Nephron progenitor cell (in vitro differentiated cells): Measurements from ENCODE around the gene SULT1A1.

Source experiments
- DNase-seq: peaks from one replicate; pipeline ENCODE4 v3.0.0; 2021
- H3K27ac Mint-ChIP-seq: 2 replicates; pipeline ENCODE4 v1.8.0; 2021; ENCODE audit warnings: mild to moderate bottlenecking, moderate library complexity, mixed read lengths
- H3K27me3 Mint-ChIP-seq: 2 replicates; pipeline ENCODE4 v1.8.0; 2021; ENCODE audit warnings: mild to moderate bottlenecking, low read depth, mixed read lengths; ENCODE audit not compliant: poor library complexity
- H3K36me3 Mint-ChIP-seq: 2 replicates; pipeline ENCODE4 v1.8.0; 2021; ENCODE audit warnings: low read depth, mixed read lengths
- H3K4me1 Mint-ChIP-seq: 2 replicates; pipeline ENCODE4 v1.8.0; 2021; ENCODE audit warnings: mixed read lengths
- H3K4me3 Mint-ChIP-seq: 2 replicates; pipeline ENCODE4 v1.8.0; 2021; ENCODE audit warnings: mild to moderate bottlenecking, moderate library complexity, mixed read lengths
- H3K9me3 Mint-ChIP-seq: 2 replicates; pipeline ENCODE4 v1.8.0; 2021; ENCODE audit warnings: mild to moderate bottlenecking, moderate library complexity, mixed read lengths
- TF ChIP-seq, protein P1 (sequence below): fragments of 200-600 bp; sonication (generic); IDR thresholded peaks from 2 replicates; pipeline ENCODE4 v1.5.0; 2021; ENCODE audit warnings: antibody characterized with exemption

Gene SULT1A1

GRCh38 chr16:28561557-28562187 lies 48.2 kb downstream of the SULT1A1 start:
- Mint-ChIP-seq H3K27me3 (no peaks in the 10 kb centered on the region), H3K4me1 (peaks cover 9% of the 10 kb centered on the region), H3K4me3 (no peak overlapping the region), H3K36me3 (peaks cover 56% of the 10 kb centered on the region), H3K9me3 (peaks cover 30% of the 10 kb centered on the region), H3K27ac (peak overlapping the region; percentile 54)
- DNase-seq, result no peak
- TF ChIP-seq, protein P1, sequence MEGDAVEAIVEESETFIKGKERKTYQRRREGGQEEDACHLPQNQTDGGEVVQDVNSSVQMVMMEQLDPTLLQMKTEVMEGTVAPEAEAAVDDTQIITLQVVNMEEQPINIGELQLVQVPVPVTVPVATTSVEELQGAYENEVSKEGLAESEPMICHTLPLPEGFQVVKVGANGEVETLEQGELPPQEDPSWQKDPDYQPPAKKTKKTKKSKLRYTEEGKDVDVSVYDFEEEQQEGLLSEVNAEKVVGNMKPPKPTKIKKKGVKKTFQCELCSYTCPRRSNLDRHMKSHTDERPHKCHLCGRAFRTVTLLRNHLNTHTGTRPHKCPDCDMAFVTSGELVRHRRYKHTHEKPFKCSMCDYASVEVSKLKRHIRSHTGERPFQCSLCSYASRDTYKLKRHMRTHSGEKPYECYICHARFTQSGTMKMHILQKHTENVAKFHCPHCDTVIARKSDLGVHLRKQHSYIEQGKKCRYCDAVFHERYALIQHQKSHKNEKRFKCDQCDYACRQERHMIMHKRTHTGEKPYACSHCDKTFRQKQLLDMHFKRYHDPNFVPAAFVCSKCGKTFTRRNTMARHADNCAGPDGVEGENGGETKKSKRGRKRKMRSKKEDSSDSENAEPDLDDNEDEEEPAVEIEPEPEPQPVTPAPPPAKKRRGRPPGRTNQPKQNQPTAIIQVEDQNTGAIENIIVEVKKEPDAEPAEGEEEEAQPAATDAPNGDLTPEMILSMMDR, result no peak

DNA sequence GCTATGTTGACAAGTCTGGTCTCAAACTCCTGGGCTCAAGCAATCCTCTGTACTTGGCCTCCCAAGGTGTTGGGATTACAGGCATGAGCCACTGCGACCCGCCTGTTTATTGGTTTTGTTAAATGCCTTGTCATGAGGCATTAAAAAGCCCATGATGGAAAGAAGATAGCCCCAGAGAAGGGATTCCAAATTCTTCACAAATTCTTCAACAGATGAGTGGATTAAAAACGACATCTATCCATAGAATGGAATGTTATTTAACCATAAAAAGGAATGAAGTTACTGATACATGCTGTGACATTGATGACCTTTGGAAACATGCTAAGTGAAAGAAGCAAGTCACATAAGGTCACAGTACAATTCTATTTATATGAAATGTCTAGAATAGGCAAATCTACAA lies 51.4 kb downstream of the SULT1A1 start:
- Mint-ChIP-seq H3K36me3 (peaks cover 41% of the 10 kb centered on the region), H3K4me1 (peaks cover 16% of the 10 kb centered on the region), H3K9me3 (peaks cover 16% of the 10 kb centered on the region), H3K27me3 (peaks cover 2% of the 10 kb centered on the region), H3K27ac (no peak overlapping the region), H3K4me3 (no peak overlapping the region)
- TF ChIP-seq, protein P1, result no peak
- DNase-seq, result no peak

- Mint-ChIP-seq H3K27ac (no peak overlapping the region), H3K4me1 (peaks cover 16% of the 10 kb centered on the region), H3K4me3 (no peak overlapping the region)
These were observed 52.9 kb downstream of the SULT1A1 start for GRCh38 chr16:28556914-28557320.

GRCh38 chr16:28555561-28555960 lies 54.3 kb downstream of the SULT1A1 start:
- H3K4me1 Mint-ChIP-seq, result peaks cover 16% of the 10 kb centered on the region
- no peak for DNase-seq
- H3K27ac Mint-ChIP-seq, result no peak overlapping the region
- H3K27me3 Mint-ChIP-seq, result peaks cover 2% of the 10 kb centered on the region
- H3K4me3 Mint-ChIP-seq, result no peak overlapping the region
- peaks cover 16% of the 10 kb centered on the region for H3K9me3 Mint-ChIP-seq
- TF ChIP-seq, protein P1, result no peak
- H3K36me3 Mint-ChIP-seq, result peaks cover 34% of the 10 kb centered on the region

More at GRCh38 chr16:28556914-28557320, 52.9 kb downstream of the SULT1A1 start:
- DNase-seq, result no peak
- TF ChIP-seq, protein P1, result no peak
- Mint-ChIP-seq H3K27me3 (peaks cover 2% of the 10 kb centered on the region), H3K36me3 (peaks cover 41% of the 10 kb centered on the region), H3K9me3 (peaks cover 16% of the 10 kb centered on the region)
